ENCODE data around the gene CXCL6.
A peak's percentile ranks its signal among the peaks of the same experiment; 100 is the strongest.

CXCL6 gene

GRCh38 chr4:73844345-73844744, 7.9 kb downstream of the CXCL6 start:
- no peak for DNase-seq

GRCh38 chr4:73844806-73845205, 8.3 kb downstream of the CXCL6 start:
- no peak for DNase-seq

- no peak for DNase-seq
Measured at GRCh38 chr4:73847526-73848182, 11.2 kb downstream of the CXCL6 start.

GRCh38 chr4:73848183-73848777, 11.8 kb downstream of the CXCL6 start:
- no peak for DNase-seq

- no peak for DNase-seq
Measured at GRCh38 chr4:73850261-73850970, 13.9 kb downstream of the CXCL6 start.

- DNase-seq, result no peak
Measured at GRCh38 chr4:73851293-73851692, 14.8 kb downstream of the CXCL6 start.

DNA sequence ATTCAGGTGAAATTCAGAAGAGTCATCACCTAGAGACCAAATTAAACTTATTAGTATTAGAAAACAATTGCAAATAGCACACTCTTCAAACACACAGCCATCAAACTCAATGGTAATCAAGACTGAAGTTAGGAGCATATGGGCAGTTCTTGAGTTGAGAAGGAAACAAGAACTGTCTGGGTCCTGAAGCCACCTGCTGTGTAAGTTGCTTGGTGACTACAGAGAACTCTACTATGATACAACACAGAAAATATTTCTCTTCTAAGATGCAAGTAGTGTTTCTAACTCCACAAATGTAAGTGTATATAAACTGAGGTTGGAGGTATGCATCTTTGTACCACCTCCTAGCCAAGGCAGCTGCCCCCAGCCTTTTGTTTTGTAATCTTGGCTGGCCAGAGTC, 16.3 kb downstream of the CXCL6 start:
- no peak for DNase-seq

DNA sequence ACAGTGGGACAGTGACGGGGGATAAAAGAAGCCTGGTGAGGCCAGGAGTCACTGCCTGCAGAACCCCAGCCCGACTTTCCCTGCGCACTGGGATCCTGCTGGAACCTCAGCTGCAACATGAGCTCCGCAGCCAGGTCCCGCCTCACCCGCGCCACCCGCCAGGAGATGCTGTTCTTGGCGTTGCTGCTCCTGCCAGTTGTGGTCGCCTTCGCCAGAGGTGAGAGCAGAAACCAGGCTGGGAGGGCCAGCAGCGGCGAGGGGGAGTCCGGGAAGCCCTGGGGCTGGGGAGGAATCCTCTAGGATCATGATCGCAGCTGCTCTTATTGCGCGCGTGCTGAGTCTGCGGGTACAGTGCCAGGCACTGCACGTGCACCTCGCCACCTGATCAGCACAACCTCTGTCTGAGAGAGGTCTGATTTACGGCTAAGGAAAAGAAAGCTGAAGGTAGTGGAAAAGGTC, 16.8 kb downstream of the CXCL6 start, which contains the start of gene PF4V1:
Gene PF4V1 (plus strand): TSS at position 51 of the 459 bp plus-strand sequence. CDS start 67 bp downstream, at position 118.
- no peak for DNase-seq

- DNase-seq, result no peak
Measured at GRCh38 chr4:73853718-73854473, 17.4 kb downstream of the CXCL6 start.

DNA sequence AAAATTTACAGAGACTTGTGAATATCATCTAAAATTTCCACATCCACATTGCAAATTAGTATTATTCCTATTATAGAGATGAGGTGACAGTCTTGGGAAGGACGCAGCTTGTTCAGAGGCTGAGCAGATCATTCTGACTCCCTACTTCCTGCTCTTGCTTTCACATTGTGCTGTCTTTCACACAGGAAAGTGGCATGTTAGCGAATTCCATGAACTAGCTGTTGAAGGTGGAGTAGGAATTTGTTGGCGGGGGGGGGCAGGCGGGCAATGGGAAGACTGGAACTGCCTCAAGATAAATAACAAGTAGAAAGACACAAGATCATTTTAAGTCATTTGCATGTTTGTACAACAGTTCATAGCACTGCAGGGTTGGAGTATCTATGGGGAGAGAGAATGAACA, 18.9 kb downstream of the CXCL6 start:
- DNase-seq, result no peak

DNA sequence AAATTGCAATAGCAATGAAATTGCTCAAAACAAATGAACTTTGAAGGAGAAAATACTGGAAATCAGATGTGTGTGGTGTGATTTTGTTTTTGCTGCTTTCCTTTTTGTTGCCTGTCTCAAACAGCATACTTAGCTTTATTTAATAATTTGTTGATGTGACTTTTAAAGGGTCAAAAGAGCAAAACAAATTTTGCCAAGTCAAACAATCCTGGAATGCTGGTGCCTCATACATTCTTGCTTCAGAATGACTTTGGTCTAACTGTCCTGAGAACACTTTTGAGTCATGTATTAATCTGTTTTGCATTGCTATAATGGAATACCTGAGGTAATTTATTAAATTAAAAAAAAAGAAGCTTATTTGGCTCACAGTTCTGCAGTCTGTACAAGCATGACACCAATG, 20.0 kb downstream of the CXCL6 start:
- no peak for DNase-seq

- DNase-seq, result no peak
Measured at GRCh38 chr4:73859614-73860088, 23.2 kb downstream of the CXCL6 start.

DNA sequence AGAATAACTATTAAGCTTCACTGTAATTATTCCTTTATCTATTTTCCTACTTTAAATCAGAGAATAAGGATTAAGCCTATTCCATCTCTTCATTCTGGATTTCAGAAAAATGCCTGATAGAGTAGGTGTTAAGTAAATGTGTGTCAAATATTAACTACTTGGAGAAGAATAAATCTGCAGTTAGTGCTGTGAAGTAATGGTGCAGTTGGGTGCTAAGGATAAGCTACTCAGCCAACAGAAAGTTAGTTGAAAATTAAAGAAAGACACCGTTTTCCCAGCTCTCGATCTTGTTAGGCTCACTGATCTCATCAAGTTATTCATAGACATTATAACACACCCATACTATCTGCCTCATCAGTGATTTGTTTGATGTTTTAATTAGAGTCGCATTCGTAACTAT, 23.7 kb downstream of the CXCL6 start:
- no peak for DNase-seq

- no peak for DNase-seq
Measured at GRCh38 chr4:73860917-73861316, 24.4 kb downstream of the CXCL6 start.

DNA sequence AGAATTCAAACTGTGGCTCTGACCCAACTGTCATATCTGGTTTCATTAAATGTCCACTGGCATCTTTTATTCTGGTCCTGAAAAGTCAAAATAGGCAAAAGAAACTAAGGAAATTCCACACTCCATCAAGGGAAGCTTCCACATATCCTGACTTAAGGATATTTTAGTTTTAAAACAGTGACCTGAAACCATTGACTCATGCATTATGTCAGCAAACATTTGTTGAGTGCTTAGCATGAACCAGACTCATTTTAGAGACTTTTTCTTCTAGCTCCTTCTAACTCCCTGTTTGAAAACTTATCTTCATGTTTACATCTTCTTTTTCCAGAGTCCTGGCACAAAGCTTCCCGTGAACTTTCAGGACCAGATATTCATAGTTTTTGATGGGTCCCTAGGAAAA, 25.8 kb downstream of the CXCL6 start:
- DNase-seq, result no peak

- DNase-seq, result peak; percentile 7
Measured at GRCh38 chr4:73864365-73864764, 27.9 kb downstream of the CXCL6 start.

- no peak for DNase-seq
Measured at GRCh38 chr4:73864961-73865360, 28.5 kb downstream of the CXCL6 start.

- DNase-seq, result no peak
Measured at GRCh38 chr4:73865431-73866096, 29.1 kb downstream of the CXCL6 start.

GRCh38 chr4:73866246-73866645, 29.8 kb downstream of the CXCL6 start:
- DNase-seq, result no peak

GRCh38 chr4:73867783-73868182, 31.3 kb downstream of the CXCL6 start:
- peak; percentile 37 for DNase-seq

- DNase-seq, result no peak
Measured at GRCh38 chr4:73868206-73869129, 32.0 kb downstream of the CXCL6 start.
